ENCODE results near the gene SLC23A2.
"Not testable (repeated sequence)": the region's sequence is repeated elsewhere in the genome, so short reads cannot be mapped to it uniquely, and the experiment has no call there.

The SLC23A2 gene

GRCh38 chr20:4897600-4897999 lies 103.7 kb downstream of the SLC23A2 start:
- DNase-seq, result no peak

GRCh38 chr20:4896971-4897497 lies 104.3 kb downstream of the SLC23A2 start:
- peak; percentile 26 for DNase-seq

GRCh38 chr20:4896119-4896702 lies 105.1 kb downstream of the SLC23A2 start:
- no peak for DNase-seq

GRCh38 chr20:4894981-4895381 lies 106.3 kb downstream of the SLC23A2 start:
- DNase-seq, result no peak

GRCh38 chr20:4894409-4894808 lies 106.9 kb downstream of the SLC23A2 start:
- DNase-seq, result no peak

GRCh38 chr20:4893709-4894108 lies 107.6 kb downstream of the SLC23A2 start:
- DNase-seq, result no peak

GRCh38 chr20:4891997-4892396 lies 109.3 kb downstream of the SLC23A2 start:
- DNase-seq, result no peak

GRCh38 chr20:4891190-4891763 lies 110.0 kb downstream of the SLC23A2 start:
- DNase-seq, result no peak

GRCh38 chr20:4889446-4889845 lies 111.9 kb downstream of the SLC23A2 start:
- no peak for DNase-seq

- DNase-seq, result no peak
Observed at GRCh38 chr20:4887586-4887985, 113.7 kb downstream of the SLC23A2 start.

- no peak for DNase-seq
Observed at GRCh38 chr20:4886771-4887527, 114.4 kb downstream of the SLC23A2 start.

GRCh38 chr20:4885877-4886276 lies 115.4 kb downstream of the SLC23A2 start:
- no peak for DNase-seq

GRCh38 chr20:4883546-4883945 lies 117.8 kb downstream of the SLC23A2 start:
- no peak for DNase-seq

GRCh38 chr20:4883051-4883450 lies 118.3 kb downstream of the SLC23A2 start:
- DNase-seq, result no peak

GRCh38 chr20:4881006-4881730 lies 120.1 kb downstream of the SLC23A2 start:
- no peak for DNase-seq

- DNase-seq, result no peak
Observed at GRCh38 chr20:4880051-4880450, 121.3 kb downstream of the SLC23A2 start.

- not testable (repeated sequence) for DNase-seq
Observed at GRCh38 chr20:4878099-4878498, 123.2 kb downstream of the SLC23A2 start.

- DNase-seq, result no peak
Observed at GRCh38 chr20:4876731-4877130, 124.6 kb downstream of the SLC23A2 start.

GRCh38 chr20:4876301-4876700 lies 125.0 kb downstream of the SLC23A2 start:
- DNase-seq, result no peak

- no peak for DNase-seq
Observed at GRCh38 chr20:4875578-4876067, 125.7 kb downstream of the SLC23A2 start.

GRCh38 chr20:4873396-4873795 lies 127.9 kb downstream of the SLC23A2 start:
- no peak for DNase-seq

- no peak for DNase-seq
Observed at GRCh38 chr20:4871486-4871885, 129.8 kb downstream of the SLC23A2 start.

GRCh38 chr20:4870906-4871305 lies 130.4 kb downstream of the SLC23A2 start:
- DNase-seq, result no peak

All from activated T-cell treated with anti-CD3 and anti-CD28 coated beads, Interleukin-2, amount 50 U/mL, for 1 hour (primary cell).